ENCODE data around the gene DUSP9.
"Not testable (repeated sequence)": the region's sequence is repeated elsewhere in the genome, so short reads cannot be mapped to it uniquely, and the experiment has no call there.

The DUSP9 gene

GRCh38 chrX:153673428-153674218 lies 26.6 kb downstream of the DUSP9 start, which contains the start of gene PNCK:
PNCK (minus strand) TSS chrX:153673813; CDS start chrX:153673076, 737 bp downstream.
- DNase-seq: no peak

DNA sequence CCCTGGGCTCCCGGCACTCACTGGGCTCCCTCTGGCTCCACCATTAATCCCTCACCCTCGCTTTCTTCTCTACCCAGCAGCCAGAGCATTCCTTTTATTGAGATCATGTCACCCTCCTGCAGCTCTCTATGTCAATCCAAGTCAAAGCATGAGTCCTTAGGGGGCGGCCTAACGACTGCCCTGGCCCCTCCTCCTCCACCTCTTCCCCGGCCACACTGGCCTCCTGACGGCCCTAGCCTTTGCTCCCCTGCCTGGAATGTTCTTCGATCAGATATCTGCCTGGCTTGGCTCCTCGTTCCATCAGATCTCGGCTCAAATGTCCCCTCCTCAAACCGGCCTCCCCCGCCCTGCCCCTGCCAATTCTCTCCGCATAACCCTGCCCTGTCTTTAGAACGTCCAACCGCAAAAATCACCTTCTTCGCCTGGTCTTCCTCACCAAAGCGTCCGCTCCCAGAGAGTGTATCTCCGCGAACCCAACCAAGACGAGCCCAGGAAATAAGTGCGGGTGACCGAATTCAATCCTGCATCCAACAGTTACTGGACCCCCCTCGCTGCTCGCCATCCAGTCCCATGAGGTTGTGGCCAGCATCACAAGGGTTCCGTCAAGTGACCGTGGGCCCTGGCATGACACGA lies 27.3 kb downstream of the DUSP9 start:
- no peak for DNase-seq

DNA sequence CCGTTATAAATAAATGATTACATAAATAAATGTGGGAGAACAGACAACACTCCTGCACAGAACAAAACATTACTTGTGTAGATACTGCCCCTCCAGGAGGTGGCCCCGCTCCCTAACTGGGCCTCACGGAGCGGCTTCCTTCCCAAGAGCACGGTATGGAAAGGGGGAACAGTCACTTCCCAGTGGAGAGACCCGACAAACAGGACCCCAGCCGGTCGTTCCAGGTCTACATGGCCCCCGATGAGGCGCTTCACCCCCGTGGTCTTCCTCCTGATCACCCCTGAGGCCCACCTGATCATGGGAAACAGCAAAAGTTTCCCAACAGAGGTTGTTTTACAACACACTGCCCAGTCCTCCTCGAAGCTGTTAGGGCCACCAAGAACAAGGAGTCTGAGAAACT lies 34.2 kb downstream of the DUSP9 start:
- DNase-seq: no peak

DNA sequence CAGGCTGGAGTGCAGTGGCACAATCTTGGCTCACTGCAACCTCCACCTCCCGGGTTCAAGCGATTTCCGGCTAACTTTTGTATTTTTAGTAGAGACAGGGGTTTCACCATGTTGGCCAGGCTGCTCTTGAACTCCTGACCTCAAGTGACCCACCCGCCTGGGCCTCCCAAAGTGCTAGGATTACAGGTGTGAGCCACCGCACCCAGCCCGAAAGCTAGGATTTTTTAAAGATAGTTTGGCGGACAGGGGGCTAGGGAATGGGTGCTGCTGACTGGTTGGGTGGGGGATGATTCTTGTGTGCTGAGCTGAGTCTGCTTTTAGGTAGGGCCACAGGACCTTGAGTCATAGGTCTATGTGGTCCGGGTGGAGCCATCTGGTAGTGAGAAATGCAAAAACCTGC lies 36.5 kb downstream of the DUSP9 start:
- not testable (repeated sequence) for DNase-seq

GRCh38 chrX:153684467-153685155 lies 37.6 kb downstream of the DUSP9 start:
- no peak for DNase-seq

GRCh38 chrX:153685156-153685536 lies 38.1 kb downstream of the DUSP9 start:
- no peak for DNase-seq

DNA sequence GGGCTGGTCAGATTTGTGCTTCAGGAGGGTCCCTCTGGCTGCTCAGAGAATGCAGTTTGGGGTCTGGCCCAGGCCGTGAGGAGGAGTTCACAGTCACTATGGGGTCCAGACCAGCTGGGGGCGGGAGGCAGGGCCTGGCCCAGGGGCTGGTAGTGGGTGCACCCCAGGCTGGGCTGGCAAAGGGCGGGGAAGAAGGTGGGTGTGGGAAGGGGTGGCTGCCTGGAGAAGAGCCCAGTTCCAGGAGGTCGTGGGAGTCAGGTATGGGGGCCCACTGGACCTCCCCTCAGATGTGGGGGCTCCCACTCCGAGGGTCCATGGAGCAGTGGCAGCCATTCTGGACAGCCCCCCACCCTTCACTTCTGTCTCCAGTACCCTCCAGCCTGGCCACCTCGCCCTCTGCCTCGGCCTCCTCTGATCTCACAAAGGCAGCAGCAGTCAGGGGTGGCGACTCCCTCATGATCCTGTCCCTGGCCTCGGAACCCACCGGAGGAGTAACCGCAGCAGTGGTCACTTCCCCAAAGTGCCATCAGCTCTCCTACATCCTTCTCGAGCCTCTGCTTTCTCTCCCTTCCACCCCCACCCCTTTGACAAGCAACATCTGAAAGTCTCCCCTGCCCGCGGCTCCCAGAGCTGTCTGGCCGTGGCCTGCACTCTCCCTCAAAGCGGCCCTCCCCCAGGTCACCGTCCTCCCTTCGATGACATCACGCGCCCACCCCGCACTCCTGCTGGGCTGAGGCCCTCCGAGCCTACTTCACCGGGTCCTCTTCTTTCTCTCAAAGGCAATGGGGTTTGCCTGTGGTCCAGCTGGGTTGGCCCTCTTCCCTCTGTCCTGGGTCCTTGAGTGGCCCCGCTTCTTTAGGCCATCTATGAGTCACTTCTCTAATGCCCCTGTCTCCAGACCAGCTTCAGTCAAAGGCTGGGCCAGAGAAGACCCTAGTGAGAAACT lies 39.0 kb downstream of the DUSP9 start:
- no peak for DNase-seq

- no peak for DNase-seq
Measured at GRCh38 chrX:153686711-153687110, 39.7 kb downstream of the DUSP9 start.

DNA sequence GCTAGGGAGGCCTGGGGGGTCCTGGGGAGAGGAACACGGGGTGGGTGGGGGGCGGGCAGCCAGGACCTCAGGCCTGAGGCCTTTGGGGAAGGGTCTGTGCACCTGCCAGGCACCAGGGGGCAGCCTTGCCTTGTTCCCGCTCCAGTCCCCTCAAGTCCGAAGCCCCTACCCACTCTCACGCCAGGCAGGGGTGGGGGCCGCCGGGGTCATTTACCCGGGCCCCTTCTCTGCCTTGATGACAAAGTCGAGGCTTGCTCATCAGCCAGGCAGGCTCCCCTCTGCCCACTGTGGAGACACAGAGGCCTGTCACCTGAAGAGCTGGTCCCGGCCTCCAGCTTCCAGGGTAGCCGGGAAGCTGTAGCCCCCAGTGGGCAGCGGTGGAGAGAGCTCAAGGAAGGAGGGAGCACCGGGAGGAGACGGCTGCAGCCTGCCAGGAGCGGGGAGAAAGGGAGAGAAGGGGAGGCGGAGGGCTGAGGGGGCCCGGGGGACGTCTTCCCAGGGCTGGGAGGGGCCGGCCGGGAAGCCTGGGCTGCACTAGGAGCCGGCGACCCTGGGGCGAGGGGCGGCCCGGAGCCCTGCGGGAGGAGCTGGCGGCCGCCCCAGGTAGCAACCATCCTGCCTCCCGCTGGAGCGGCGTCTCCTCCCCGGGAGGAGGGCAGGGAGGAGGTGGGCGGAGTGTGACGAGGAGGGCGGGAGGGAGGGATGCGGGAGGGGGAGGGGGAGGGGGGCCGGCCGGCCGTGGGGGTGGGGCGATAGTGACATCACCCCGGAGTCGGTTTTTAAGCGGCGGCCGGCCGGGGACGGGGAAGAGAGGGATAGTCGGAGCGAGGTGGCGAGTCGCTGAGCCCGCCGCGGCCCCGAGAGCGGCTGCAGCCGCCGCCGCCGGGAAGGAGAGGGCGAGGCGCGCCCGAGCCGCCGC lies 40.4 kb downstream of the DUSP9 start, which contains the start of gene SLC6A8:
Gene SLC6A8 (plus strand): TSS at position 806 of the 919 bp plus-strand sequence. CDS start 649 bp downstream, outside the sequence.
- no peak for DNase-seq

GRCh38 chrX:153688071-153688470 lies 41.1 kb downstream of the DUSP9 start:
- no peak for DNase-seq

DNA sequence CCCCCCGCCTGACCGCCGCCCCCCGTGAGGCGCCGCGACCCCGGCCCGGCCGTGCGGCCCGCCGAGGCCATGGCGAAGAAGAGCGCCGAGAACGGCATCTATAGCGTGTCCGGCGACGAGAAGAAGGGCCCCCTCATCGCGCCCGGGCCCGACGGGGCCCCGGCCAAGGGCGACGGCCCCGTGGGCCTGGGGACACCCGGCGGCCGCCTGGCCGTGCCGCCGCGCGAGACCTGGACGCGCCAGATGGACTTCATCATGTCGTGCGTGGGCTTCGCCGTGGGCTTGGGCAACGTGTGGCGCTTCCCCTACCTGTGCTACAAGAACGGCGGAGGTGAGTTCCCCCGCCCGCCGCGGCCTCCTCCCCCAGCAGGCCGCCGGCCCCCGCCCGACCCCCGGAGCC lies 41.5 kb downstream of the DUSP9 start:
- DNase-seq: no peak

DNA sequence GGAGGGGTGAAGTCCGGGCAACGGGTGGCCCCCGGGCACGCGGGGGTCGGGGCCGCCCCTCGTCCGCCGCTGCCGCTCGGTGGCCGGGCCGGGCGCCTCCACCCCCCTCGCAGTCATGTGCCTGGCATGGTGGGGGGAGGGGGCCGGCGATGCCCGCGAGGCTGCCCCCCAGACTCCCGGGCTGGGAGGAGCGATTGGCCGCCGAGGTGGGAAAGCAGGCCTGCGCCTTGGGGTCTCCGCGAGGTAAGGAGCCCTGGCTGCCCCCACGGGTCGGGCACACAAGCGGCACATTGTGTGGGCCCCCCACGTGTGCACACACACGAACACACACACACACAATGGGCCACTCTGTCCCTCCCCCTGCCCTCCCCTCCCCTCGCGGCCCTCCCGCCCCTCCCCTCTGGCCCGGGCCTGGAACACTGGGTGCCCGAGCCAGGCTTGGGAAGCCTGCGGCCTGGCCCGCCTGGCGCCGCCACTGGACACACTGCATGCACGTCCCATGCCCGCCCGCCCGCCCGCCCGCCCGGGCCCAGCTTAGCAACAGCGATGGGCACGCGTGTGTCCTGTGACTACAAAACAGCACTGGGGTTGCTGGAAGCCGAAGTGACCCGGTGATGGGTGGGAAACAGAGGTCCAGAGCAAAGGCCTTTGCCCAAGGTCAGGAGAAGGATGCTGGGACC lies 42.0 kb downstream of the DUSP9 start:
- DNase-seq: no peak

DNA sequence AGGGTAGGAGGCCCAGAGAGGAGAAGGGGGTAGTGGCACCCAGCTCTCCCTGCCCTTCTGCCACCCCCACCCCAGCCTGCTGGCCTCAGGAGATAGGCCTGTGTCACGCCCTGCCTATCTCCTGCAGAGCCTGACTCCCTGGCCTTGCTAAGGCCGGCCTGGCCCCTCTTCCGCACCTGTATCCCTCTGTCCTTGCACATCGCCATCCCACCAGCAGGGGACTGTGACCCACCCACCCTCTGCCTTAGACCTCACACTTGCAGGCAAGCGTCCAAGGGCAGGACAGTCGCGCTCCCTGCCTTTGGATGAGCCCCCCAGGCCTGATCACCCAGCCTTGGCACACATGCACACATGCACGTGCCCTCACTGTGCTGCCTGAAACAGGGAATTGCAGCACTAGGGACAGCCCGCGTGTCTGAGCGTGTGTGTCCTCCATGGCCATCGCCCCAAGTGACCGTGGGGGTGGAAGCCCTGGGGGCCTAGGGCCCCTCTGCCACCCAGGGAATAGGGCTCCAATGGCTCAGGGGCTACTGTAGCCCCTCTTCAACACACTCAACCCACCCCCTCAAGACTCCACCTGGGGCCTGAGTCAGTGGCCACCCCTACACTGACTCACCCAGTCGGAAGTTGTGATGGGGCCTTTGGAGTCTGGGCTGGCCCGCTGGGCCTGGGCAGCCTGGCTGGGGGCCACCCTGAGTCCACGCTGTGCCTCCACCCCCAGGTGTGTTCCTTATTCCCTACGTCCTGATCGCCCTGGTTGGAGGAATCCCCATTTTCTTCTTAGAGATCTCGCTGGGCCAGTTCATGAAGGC lies 42.9 kb downstream of the DUSP9 start:
- no peak for DNase-seq

DNA sequence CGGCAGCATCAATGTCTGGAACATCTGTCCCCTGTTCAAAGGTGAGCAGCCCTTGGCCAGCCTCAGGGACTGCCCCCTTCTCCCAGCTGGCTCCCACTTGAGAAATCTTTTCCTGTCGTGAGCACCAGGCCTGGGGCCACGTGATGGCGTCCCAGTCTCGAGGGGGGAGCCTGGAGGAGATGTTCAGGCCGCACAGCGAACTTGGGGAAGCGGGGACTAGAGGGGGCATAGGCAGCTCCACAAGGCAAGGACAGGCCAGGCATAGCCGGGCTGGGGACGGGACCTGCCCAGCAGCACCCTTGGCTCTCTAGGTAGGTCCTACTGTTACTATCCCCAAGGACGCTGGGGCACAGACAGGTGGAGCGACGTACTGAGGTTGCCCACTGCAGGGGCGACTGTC lies 43.5 kb downstream of the DUSP9 start:
- no peak for DNase-seq

DNA sequence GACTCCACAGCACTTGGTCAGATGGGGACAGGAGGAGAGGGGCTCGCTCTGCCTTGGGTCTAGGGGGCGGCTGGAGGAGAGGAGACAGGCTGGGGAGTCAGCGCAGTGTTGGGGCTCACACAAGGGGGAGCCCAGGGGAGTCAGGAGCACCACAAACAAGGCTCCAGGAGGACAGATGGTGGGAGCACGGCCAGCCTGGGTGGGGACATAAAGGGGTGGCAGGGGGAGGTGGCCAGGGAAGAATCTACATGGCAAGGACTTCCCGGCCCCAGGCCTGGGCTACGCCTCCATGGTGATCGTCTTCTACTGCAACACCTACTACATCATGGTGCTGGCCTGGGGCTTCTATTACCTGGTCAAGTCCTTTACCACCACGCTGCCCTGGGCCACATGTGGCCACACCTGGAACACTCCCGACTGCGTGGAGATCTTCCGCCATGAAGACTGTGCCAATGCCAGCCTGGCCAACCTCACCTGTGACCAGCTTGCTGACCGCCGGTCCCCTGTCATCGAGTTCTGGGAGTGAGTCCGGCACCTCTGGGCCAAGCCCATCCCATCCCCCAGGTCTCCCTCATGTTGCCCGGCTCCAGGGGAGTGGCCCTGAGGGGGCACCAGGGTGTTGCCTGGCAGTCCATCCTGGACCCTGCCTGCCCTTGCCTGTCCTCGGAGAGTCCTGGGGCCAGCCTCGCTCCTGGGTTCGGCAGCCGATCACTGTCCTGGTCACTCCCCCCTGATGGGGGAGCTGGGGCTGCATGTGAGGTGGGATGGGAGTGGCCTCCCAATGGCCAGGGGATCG lies 44.2 kb downstream of the DUSP9 start:
- DNase-seq: not testable (repeated sequence)

DNA sequence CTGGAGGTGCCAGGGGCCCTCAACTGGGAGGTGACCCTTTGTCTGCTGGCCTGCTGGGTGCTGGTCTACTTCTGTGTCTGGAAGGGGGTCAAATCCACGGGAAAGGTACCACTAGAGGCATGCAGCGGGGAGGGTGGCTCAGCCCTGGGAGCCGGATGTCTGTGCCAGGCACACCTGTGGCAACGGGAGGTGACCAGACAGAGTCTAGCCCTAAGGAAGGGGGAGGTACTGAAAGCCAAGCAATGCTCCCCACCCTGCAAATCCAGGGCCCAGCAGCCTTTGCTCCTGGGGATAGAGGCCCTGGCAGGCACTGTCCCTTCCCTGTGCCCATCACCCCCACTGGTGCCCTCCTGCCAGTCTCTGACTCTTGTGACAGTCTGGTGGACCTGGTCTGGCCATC lies 45.0 kb downstream of the DUSP9 start:
- no peak for DNase-seq

DNA sequence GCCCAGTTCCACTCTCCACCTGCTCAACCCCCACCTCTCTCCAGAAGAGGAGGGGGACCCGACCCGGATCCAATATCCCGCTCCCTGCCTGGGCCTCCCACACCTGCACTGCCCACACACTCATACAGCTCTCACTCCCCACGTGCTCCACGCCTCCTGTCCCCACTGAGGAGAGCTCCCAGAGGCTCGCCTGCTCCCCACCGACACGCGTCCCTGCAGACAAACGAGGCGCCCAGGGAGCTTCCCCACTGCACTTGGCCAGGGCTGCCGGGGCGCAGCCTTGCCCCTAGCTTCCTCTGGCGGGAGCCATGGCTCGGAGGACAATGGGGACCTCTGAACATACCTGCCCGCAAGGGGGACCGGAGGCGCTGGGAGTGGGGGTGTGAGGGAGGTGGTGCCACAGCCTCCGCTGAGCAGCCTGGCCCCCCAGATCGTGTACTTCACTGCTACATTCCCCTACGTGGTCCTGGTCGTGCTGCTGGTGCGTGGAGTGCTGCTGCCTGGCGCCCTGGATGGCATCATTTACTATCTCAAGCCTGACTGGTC lies 45.7 kb downstream of the DUSP9 start:
- DNase-seq: no peak

DNA sequence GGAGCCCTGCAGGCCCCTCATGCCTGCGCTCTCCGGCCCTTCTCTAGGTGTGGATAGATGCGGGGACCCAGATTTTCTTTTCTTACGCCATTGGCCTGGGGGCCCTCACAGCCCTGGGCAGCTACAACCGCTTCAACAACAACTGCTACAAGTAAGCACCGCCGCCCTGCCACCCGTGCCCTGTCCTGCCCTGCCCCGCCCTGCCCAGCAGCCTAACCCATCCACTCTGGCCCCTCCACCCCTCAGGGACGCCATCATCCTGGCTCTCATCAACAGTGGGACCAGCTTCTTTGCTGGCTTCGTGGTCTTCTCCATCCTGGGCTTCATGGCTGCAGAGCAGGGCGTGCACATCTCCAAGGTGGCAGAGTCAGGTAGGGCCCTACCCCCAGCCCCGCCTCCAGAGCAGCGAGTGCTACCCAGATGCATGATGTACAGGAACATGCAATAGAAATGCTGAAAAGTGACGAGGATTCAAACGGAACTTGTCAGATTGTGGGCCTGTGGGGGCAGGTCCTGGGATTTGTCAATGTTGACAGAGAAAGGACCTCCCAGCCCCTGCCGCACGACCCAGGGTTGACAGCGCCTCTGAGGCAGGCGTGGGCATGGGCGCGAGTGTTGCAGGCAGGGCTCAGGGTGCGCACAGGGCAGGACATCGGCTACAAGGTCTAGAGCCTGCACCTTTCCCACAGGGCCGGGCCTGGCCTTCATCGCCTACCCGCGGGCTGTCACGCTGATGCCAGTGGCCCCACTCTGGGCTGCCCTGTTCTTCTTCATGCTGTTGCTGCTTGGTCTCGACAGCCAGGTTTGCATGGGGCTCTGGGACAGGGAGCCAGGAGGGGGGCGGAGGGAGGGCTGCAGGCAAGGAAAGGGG lies 46.4 kb downstream of the DUSP9 start:
- DNase-seq: no peak

All from activated gamma-delta T cell (primary cell).